ENCODE results near the gene OSM.
A peak's percentile ranks its signal among the peaks of the same experiment; 100 is the strongest.
"Not testable (repeated sequence)": the region's sequence is repeated elsewhere in the genome, so short reads cannot be mapped to it uniquely, and the experiment has no call there.

The OSM gene

DNA sequence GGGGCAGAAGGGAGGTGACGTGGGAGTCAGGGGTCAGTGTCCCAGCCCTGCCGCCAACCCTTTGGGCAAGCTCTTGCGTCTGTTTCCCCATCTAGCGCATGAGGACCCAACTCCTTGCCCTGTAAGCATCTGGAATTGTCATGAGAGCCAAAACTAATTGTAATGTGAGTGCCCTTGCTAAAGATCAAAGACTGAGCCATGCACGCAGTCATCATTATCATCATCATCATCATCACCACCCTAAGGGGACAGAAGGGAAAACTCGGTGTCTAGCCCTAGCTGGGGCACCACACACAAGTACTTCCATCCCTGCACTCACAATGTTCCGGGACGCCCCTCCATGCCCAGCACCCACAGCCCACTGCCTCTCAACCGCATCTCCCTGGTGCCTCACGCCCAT lies 22.6 kb downstream of the OSM start:
- DNase-seq: no peak

- no peak for DNase-seq
Measured at GRCh38 chr22:30243661-30244060, 23.0 kb downstream of the OSM start.

- no peak for DNase-seq
Measured at GRCh38 chr22:30241576-30242371, 24.9 kb downstream of the OSM start.

DNA sequence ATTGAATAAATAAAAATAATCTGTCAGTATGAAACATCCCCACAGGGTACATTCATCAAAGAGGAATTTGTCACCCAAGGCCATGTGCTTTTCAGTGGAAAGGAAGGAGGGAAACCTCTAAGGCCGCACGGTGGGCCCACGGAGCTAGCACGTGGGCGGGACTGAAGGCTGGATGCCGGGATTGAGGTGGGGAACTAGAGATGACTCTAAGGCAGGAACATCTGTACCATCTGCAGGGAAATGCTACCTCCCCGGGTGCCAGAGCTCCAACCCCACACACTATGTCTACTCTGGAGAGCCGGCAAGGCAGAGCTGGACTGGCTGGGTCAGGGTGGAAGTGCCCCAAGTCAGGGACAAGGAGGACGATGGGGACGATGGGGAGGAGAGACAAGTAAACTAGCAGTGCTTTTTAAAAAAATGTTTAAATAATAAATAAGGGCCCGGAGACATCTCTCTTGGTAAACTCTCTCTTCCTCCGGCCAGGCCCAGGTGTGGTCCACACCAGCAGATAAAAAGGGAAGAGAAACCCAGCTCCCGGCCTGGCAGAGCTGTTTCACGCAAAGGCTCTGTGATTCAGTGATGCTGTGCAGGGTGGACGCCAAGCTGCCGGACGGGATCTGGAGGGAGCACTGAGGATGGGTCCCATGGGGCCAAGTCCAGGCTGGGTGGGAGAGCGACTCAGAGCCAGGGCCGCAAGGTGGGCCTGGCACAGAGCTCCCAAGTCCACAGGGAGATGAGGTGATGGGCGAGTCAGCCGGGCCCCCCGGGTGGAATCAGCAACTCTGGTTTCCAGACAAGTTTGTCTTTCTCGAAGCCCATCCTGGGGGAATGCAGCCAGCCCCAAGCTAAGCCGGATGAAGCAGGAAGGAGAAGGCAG lies 25.9 kb downstream of the OSM start:
- DNase-seq: no peak

DNA sequence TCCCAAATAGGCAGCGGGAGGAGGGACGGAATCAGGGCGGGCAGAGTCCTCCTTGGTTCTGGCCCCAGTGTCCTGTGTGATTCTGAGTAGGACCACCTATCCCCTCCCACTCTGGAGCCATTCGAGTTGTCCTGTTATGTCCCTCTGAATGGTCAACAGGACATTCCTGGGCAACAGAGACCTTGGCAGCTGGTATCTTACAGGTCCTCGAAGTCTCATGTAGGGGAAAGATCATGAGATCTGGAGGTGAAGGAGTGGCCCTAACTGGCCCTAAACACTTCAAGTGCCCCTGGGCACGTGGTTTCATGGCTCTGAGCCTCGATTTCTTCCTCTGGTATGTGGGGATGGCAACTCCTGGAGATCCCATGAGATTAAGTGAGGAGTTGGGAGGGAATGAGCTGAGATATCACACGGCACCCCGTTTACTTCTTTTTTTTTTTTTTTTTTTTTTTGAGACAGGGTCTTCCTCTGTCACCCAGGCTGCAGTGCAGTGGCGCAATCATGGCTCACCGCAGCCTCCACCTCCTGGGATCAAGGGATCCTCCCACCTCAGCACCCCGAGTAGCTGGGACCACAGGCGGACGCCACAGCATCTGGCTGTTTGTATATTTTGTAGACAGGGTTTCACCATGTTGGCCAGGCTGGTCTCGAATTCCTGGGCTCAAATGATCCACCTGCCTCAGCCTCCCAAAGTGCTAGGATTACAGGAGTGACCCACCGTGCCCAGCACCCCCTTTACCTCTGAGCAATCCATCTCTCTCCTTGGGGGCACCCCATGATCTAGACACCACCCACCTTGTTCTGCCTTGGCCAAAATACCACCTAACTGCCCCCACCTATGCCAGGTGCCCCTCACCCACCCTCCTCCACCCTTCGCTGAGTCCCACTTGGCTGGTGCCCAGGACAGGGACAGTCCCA lies 26.9 kb downstream of the OSM start:
- DNase-seq: no peak

DNA sequence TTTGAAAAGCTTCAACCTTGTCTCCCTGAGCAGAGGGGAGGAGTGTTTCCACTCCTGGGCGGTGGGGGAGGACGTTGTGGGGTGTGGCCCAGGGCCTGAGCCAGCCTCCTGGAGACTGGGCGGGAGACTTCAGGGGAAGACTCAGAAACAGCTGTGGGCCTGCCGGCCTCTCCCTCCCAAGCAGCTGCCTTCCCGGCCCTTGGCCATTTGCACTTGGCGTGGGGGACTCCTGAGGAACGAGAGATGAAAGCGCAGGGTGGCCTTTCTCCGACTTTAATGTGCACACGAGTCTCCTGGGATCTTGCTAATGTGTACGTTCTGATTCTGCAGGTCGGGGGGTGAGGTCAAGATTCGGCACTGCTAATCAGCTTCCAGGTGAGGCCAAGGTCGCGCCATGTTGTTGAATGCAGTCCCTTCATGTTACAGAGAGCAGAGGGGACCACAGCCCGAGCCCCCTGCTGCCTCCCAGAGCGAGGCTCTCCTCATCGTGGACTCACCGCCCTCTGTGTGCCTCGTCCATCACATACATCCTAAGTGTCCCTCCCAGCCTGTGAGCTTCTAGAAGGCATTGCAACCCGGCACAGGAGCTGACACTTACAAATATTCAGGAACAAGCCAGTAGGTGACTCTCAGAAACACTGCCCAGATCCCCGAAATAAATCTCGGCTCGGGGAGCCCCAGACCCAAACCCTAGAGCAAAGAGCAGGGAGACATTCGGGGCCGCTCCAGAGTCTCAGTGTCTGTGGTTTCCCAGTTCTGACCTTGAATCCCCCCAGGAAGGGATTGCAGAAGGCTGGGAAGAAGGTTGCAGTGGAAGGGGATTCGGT lies 27.8 kb downstream of the OSM start:
- DNase-seq: peak; percentile 71

GRCh38 chr22:30238136-30238535 lies 28.5 kb downstream of the OSM start:
- DNase-seq: no peak

DNA sequence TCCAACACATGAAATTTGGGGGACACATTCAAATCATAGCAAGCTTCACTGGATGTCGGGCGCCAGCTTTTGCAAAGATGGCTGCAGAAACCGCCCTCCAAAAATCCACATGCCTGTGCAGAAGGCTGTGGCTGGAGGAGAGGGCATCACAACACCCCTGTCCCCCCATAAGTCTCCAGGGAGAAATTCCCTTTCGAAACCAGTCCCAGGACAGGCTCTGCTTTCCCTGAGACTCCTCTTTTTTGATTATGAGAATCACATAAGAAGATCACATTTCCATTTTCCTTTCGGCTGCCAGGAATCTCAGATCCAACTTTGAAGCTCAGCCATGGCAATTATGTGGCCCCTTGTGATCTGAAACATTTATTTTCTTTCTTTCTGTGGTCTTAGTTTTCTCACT lies 29.8 kb downstream of the OSM start:
- no peak for DNase-seq

GRCh38 chr22:30235687-30236170 lies 30.9 kb downstream of the OSM start:
- peak; percentile 97 for DNase-seq

DNA sequence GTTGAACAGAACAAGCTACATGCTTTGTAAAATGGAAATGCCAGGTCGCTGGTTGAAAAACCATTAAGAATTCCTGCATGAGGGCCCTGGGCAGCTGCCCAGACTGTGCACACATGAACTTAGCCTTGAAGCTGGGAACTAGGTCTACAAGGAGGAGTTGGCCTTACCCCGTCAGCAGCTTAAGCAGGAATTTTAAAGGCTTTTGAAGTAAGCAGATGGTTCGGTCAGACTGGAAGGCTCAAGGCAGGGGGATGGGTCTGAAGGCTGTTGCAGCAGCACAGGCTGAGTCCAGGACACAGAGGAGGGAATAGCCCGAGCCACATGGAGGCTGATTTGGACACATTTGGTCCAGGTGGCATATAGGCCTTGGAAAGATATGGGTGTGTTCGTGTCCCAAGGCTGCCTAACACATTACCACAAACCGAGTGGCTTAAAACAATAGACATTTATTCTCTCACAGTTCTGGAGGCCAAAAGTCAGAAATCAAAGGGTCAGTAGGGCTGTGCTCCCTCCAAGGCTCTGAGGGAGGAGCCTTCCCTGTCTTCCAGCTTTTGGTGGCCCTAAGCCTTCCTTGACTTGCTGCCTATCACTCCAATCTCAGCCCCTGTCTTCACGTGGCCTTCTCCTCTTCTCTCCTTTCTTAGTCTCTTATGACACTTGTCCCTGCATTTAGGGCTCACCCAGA lies 31.7 kb downstream of the OSM start:
- DNase-seq: peak; percentile 94

DNA sequence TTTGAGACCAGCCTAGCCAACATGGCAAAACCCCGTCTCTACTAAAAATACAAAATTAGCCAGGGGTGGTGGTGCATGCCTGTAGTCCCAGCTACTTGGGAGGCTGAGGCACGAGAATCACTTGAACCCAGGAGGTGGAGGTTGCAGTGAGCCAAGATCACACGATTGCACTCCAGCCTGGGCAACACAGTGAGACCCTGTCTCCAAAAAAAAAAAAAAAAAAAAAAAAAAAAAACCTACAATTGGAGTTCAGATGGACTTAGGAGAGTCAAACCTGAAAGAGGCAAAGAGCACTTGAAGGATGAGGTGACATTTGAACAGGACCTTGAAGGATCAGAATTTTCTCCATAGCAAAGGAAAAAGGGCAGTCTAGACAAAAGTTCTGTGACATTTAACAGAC lies 32.3 kb downstream of the OSM start:
- not testable (repeated sequence) for DNase-seq

DNA sequence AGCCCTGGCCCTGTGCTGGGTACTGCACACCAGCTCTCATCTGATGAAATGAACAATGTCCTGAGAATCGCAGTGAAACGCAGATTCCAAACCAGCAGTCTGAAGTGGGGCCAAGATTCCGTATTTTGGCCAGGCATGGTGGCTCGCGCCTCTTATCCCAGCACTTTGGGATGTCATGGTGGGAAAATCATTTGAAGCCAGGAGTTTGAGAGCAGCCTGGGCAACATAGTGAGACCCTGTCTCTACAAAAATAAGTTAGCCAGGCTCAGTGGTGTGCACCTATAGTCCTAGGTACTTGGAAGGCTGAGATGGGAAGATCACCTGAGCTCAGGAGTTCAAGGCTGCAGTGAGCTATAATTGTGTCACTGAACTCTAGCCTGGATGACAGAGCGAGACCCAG lies 33.1 kb downstream of the OSM start:
- DNase-seq: no peak

GRCh38 chr22:30232716-30233218 lies 33.9 kb downstream of the OSM start:
- peak; percentile 70 for DNase-seq

DNA sequence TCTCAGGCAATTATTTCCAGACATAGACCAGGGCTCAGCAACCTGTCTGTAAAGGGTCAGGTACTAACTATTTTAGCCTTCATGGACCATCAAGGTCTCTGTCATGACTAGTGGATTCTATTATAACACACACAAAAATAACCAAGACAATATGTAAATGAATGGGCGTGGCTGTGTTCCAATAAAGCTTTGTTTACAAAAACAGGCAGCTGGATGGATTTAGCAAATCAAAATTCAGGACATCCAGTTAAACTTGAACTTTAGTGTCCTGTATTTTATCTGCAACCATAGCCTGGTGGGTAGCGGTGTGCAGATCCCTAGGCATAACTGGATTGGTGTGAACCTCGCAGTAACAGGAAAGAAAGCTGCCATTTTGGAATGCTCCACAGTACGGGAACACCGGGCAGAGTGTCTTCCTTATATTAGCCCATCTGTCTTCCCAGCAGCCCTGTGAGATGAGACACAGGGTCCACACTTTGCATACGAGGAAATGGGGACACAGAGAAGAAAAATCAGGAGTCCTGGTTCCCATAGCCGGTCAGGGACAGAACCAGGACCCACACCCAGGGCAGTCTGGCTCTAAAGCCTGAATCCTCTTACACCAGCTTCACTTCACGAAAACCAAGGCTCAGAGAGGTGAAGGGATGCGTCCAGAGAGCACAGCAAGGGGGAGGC lies 35.7 kb downstream of the OSM start:
- DNase-seq: no peak

DNA sequence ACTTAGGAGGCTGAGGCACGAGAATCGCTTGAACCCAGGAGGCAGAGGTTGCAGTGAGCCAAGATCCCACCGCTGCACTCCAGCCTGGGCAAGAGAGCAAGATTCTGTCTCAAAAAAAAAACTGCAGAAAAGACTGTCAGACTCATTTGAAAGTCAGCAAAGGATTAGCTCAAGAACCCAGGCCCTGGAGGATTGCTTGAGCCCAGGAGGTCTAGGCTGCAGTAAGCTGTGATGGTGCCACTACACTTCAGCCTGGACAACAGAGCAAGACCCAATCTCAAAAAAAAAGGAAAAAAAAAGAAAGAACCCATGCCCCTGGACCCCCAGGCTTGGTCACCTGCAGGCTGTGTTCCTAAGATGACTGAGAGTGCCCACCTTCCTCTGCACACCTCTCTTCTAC lies 36.3 kb downstream of the OSM start:
- no peak for DNase-seq

- no peak for DNase-seq
Measured at GRCh38 chr22:30228509-30229359, 37.9 kb downstream of the OSM start.

DNA sequence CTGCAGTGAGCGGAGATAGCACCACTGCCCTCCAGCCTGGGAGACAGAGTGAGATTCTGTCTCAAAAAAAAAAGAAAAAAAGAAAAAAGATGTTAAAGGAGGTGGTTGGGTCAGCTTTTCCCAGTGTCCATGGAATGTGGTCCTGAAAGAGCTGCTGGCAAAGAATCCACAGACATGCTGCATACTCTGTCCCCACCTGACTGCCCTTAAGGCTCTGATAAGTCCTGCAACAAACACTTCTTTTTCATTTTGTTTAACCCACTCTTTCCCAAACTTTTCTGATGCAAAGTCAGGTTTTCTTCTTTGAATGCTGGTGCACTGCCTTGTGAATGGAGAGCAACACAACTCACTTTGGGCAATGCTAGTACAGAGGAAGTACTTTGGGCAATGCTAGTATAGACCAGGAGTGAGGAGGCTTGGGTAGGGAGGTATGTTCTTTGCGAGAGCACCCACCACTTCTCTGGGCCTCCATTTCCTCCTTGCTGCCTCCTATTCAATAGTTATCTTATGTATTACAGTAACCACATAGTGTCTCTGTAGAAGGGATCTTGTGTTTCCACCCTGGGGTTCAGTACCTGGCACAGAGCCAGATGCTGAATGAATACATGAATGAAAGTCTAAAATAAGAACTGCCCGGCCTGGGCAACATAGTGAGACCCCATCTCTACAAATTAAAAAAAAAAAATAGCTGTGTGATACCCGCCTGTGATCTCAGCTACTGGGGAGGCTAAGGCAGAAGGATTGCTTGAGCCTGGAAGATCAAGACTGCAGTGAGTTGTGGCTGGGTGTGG lies 39.0 kb downstream of the OSM start:
- DNase-seq: no peak

DNA sequence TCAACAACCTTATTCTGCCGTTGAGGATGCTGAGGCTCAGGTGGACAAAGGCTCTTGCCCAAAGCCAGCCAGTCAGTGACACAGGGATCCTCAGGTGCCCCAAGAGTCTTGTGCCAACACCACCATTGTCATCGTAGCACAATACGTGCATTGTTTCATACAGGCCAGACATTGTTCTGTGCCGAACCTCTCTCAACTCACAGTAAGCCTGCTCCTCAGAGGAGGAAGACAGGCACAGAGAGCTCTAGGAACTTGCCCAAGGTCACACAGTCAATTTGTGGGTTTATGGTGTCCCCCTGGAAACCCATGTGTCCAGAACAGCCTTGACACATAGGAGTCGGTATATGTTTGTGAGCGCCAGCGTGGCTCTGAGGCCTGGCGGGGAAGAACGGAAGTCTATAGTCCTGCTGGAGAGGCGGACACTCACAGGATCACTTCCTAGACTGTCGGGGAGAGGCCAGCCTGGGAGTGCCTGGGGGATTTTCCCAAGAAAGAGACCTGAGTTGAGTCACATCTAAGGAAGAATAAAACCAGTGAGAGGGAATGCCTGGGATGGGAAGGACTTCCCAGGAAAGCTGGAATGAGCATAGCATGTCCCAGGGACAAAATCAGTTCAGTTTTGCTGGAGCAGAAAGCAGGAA lies 40.3 kb downstream of the OSM start:
- no peak for DNase-seq

All from fibroblast of skin of abdomen (primary cell).